ES-I3 (cell line): ENCODE results near the gene EP400.
"Not testable (repeated sequence)": the region's sequence is repeated elsewhere in the genome, so short reads cannot be mapped to it uniquely, and the experiment has no call there.

ENCODE experiments used
- H3K36me3 ChIP-seq: 2 replicates; pipeline ENCODE4 v1.6.1; 2013; ENCODE audit warnings: mild to moderate bottlenecking, low read length, control low read depth, moderate library complexity; ENCODE audit not compliant: insufficient read depth
- H3K4me1 ChIP-seq: 2 replicates; pipeline ENCODE4 v1.6.1; 2013; ENCODE audit warnings: mild to moderate bottlenecking, control low read depth, low read length; ENCODE audit not compliant: insufficient read depth
- H3K9ac ChIP-seq: 2 replicates; pipeline ENCODE4 v1.6.1; 2013; ENCODE audit warnings: low read depth, mild to moderate bottlenecking, low read length, moderate library complexity
- H3K9me3 ChIP-seq: 2 replicates; pipeline ENCODE4 v1.6.1; 2013; ENCODE audit warnings: mild to moderate bottlenecking, low read length, moderate library complexity; ENCODE audit not compliant: control insufficient read depth, insufficient read depth

EP400 gene

GRCh38 chr12:131942671-131943070 is 7.1 kb upstream of the EP400 start:
- Histone ChIP-seq H3K9ac (no peak overlapping the region), H3K36me3 (peaks cover 22% of the 10 kb centered on the region), H3K9me3 (no peaks in the 10 kb centered on the region), H3K4me1 (peaks cover 6% of the 10 kb centered on the region; the same call in 1 of the 2 replicates)

GRCh38 chr12:131943389-131943788 is 6.4 kb upstream of the EP400 start:
- Histone ChIP-seq H3K36me3 (peaks cover 16% of the 10 kb centered on the region), H3K9me3 (no peaks in the 10 kb centered on the region), H3K4me1 (peaks cover 7% of the 10 kb centered on the region; the same call in 1 of the 2 replicates), H3K9ac (no peak overlapping the region)

GRCh38 chr12:131943876-131944275 is 5.9 kb upstream of the EP400 start:
- no peaks in the 10 kb centered on the region for H3K9me3 ChIP-seq
- H3K4me1 ChIP-seq, result peaks cover 7% of the 10 kb centered on the region; the same call in 1 of the 2 replicates
- H3K9ac ChIP-seq, result no peak overlapping the region
- H3K36me3 ChIP-seq, result peaks cover 16% of the 10 kb centered on the region

GRCh38 chr12:131944601-131945251 is 5.0 kb upstream of the EP400 start:
- H3K4me1 ChIP-seq, result peaks cover 7% of the 10 kb centered on the region; the same call in 1 of the 2 replicates
- H3K36me3 ChIP-seq, result peaks cover 16% of the 10 kb centered on the region
- no peaks in the 10 kb centered on the region for H3K9me3 ChIP-seq
- no peak overlapping the region for H3K9ac ChIP-seq

- Histone ChIP-seq H3K9me3 (no peaks in the 10 kb centered on the region), H3K9ac (no peak overlapping the region), H3K36me3 (peaks cover 9% of the 10 kb centered on the region), H3K4me1 (peaks cover 7% of the 10 kb centered on the region; the same call in 1 of the 2 replicates)
Observed at GRCh38 chr12:131946757-131947156, 3.0 kb upstream of the EP400 start.

DNA sequence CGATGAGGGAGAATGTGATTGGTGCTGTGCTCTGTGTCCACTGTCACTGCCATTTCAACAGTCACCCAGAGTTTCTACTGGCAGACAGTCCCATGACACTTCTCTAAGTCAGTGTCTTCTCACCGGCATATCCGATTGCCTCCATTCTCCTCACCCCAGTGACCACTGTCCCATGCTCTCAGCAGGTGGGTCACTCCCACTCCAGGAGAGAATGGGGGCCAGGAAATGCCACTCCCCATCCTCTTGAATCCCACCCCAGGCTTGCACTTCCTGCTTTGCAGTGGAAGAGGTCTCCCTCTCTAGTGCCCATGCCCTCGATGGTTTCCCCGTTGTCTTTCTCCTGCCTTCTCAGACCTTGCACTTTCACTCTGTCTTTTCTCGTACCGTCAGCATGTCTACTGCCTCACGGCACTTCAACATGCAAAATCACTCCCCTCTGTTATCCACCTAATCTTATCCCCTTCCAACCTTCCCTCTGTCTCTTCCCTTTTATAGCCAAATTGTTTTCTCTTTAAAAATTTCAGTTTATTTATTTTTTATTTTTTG is 2.2 kb upstream of the EP400 start:
- H3K9ac ChIP-seq, result no peak overlapping the region

DNA sequence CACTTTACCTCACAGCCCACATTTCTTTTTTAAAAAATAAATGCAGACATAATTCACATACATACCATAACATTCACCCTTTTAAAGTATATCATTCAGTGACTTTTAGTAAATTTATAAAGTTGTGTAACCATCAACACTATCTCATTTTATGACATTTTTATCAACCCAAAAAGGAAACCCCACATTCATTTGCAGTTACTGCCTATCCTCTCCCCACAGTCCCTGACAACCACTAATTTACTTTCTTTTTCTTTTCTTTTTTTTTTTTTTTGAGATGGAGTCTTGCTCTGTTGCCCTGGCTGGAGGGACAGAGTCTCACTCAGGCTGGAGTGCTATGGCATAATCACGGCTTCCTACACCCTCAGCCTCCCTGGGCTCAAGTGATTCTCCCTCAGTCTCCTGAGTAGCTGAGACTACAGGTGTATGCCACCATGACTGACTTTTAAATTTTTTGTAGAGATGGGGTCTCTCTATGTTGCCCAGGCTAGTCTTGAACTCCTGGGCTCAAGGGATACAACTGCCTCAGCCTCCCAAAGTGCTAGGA is 1.5 kb upstream of the EP400 start:
- peaks cover 7% of the 10 kb centered on the region; the same call in 1 of the 2 replicates for H3K4me1 ChIP-seq
- H3K9ac ChIP-seq, result no peak overlapping the region
- H3K36me3 ChIP-seq, result no peaks in the 10 kb centered on the region
- H3K9me3 ChIP-seq, result no peaks in the 10 kb centered on the region

More for the DNA sequence above, 2.2 kb upstream of the EP400 start:
- H3K36me3 ChIP-seq, result peaks cover 5% of the 10 kb centered on the region; the same call in 1 of the 2 replicates
- H3K4me1 ChIP-seq, result peaks cover 7% of the 10 kb centered on the region; the same call in 1 of the 2 replicates
- no peaks in the 10 kb centered on the region for H3K9me3 ChIP-seq

GRCh38 chr12:131948713-131949430 is 870 bp upstream of the EP400 start:
- not testable (repeated sequence) for H3K36me3 ChIP-seq, H3K9me3 ChIP-seq, H3K4me1 ChIP-seq
- H3K9ac ChIP-seq, result peak overlapping the region; percentile 60; the same call in 1 of the 2 replicates

- peaks cover 7% of the 10 kb centered on the region; the same call in 1 of the 2 replicates for H3K4me1 ChIP-seq
Observed at GRCh38 chr12:131950182-131950913, 606 bp downstream of the EP400 start.

GRCh38 chr12:131953810-131954209 is 4.1 kb downstream of the EP400 start:
- not testable (repeated sequence) for H3K9me3 ChIP-seq, H3K36me3 ChIP-seq, H3K9ac ChIP-seq, H3K4me1 ChIP-seq

More at GRCh38 chr12:131950182-131950913, 606 bp downstream of the EP400 start:
- H3K9ac ChIP-seq, result peak overlapping the region; percentile 98
- H3K36me3 ChIP-seq, result no peaks in the 10 kb centered on the region
- H3K9me3 ChIP-seq, result no peaks in the 10 kb centered on the region

GRCh38 chr12:131954460-131954859 is 4.7 kb downstream of the EP400 start:
- H3K36me3 ChIP-seq, H3K9me3 ChIP-seq, H3K9ac ChIP-seq, H3K4me1 ChIP-seq: not testable (repeated sequence)

- no peaks in the 10 kb centered on the region for H3K9me3 ChIP-seq
- no peak overlapping the region for H3K9ac ChIP-seq
- peaks cover 5% of the 10 kb centered on the region; the same call in 1 of the 2 replicates for H3K36me3 ChIP-seq
- H3K4me1 ChIP-seq, result peaks cover 4% of the 10 kb centered on the region; the same call in 1 of the 2 replicates
Observed at GRCh38 chr12:131959116-131959515, 9.4 kb downstream of the EP400 start.

- no peak overlapping the region for H3K9ac ChIP-seq
- H3K9me3 ChIP-seq, result no peaks in the 10 kb centered on the region
- peaks cover 5% of the 10 kb centered on the region; the same call in 1 of the 2 replicates for H3K36me3 ChIP-seq
- H3K4me1 ChIP-seq, result peaks cover 4% of the 10 kb centered on the region; the same call in 1 of the 2 replicates
Observed at GRCh38 chr12:131959641-131960589, 10.2 kb downstream of the EP400 start.
